Left lobe of liver (tissue), 2 donors: Measurements from ENCODE around the gene ZDHHC13. TPM values are rescaled to one million over a fixed set of nuclear protein-coding genes. Genes with fewer than 3 reads are reported as not detected.

Experiments
- ATAC-seq: fragments of 200-7000 bp; cut with Tn5 transposase; one replicate; pipeline ENCODE4 v1.9.1; 2020; ENCODE audit warnings: mild to moderate bottlenecking, moderate library complexity
- DNase-seq: peaks from one replicate; pipeline ENCODE4 v3.0.0-alpha.2; 2020; ENCODE audit warnings: low spot score
- total RNA-seq: library from RNA; stranded (reverse); gene quantifications from one replicate; pipeline ENCODE4 v1.2.1, GENCODE V29; 2021
- donor health status: DM: no; HTN: no; CAD: no; lungs with moderate emphysema.
- donor health status: DM: no; HTN: yes; CAD: no.

The ZDHHC13 gene
- total RNA-seq, 1 donor from 2014 or later, result 1.6 TPM

DNA sequence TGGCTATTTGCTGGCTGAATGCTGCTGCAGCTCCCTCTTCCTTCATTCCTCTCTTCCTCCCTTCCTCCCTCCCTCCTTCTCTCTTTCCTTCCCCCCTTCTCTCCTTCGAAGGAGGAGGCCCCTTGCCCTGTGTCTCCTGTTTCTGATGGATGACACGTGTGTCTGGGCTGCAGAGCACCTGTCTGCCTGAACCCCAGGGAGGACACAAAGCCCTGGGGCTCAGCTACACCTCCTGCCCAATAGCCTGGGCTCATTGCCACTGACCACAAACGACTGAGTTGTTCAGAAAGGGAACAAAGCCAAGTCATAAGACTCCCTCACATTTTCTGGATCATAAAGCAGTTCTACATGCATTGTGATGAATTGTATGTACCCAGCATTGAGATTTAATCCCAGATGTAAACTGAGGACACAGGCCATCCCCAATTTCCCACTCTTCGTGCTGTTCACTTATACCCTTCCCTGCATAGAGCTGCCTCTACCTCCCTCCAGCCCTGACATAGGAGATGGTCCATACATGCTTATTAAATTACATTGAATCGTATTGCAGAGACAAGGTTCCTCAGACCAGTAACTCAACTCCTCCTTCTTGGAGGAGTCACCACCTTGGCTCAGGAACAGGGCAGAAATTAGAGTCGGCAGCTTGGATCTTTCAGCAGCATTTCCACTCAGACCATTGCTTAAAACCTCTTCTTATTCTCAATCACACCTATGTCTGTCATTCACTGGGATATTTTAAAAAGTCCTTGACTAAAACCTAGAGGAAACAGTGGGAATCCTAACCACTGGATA is 83.6 kb downstream of the ZDHHC13 start:
- no peak for DNase-seq
- no peak for ATAC-seq

DNA sequence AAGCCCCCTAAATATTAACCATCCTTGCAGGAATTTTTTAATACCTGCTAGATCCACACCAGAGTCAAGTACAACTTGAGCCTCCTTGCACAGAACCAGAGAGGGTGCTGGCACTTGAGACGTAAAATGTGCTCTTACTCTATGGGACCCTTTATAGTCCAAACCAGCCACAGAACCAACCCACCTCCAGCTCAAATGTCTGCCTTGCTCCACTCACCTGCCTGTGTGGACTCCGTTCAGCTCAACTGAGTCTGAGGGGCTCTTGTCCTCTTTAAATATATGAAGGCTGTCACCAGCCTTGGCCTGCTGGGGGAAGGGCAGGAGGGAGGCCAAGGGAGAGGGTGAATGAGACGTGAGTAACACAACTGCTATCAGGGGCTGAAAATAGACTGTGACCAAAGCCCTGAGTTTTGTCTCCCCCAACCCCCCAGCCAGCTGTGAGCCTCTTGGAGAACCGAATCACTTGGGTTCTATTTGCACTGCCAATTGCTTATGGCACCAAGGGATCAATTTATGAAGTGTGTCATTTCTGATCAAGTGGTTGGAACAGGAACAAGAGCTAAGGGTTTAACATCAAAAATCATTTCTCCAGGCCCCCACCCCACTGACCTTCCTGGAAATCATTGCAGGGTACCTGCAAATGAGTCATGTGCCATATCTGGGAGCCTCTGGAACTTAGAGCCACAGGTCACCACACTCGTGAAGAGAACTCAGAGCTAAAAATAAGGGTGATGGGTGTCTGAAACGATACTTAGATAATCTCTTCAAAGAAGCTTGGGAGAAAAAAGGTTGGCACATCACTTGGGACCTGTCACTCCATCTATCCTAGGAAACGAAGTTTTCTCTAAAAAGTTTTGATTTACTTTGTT is 85.0 kb downstream of the ZDHHC13 start, which contains the start of gene CSRP3:
TSS of gene CSRP3 (minus strand) at position 247 of the 869 bp plus-strand sequence. CDS start 9,535 bp downstream, outside the sequence.
- no peak for DNase-seq
- no peak for ATAC-seq

DNA sequence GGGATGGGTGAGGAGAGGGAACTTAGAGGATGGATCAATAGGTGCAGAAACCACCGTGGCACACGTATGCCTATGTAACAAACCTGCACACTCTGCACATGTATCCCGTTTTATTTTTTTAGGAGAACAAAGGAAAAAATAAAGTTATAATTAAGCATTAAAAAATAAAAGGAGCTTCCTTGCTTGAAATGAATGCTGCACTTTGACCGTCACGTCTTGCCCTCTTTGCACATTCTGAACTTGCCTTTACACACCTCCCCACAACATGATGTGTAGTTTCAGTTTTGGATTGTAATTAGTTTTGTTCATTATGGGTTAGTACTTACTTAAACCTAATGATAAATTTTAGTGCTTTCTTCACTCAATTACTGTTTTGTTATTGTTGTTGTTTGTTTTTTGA is 87.9 kb downstream of the ZDHHC13 start:
- no peak for ATAC-seq
- no peak for DNase-seq

DNA sequence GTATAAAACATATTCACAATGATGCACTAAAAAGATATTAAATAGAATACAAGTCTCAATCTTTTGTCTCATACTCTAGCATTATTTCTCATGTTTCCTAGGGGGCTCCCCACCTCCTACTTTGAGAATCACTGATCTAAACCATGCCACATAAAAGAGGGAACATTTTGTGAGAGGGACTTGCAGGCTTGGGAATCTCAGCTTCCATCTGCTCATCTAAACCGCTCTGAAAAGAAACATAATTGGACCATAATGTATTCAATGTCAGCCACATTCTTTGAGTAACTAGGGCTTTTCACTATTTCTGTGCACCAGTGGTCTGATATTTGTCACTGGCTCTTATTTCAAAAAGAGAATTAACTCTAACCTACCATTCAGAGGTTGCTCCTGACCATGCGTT is 91.2 kb downstream of the ZDHHC13 start:
- no peak for DNase-seq
- ATAC-seq, result no peak

DNA sequence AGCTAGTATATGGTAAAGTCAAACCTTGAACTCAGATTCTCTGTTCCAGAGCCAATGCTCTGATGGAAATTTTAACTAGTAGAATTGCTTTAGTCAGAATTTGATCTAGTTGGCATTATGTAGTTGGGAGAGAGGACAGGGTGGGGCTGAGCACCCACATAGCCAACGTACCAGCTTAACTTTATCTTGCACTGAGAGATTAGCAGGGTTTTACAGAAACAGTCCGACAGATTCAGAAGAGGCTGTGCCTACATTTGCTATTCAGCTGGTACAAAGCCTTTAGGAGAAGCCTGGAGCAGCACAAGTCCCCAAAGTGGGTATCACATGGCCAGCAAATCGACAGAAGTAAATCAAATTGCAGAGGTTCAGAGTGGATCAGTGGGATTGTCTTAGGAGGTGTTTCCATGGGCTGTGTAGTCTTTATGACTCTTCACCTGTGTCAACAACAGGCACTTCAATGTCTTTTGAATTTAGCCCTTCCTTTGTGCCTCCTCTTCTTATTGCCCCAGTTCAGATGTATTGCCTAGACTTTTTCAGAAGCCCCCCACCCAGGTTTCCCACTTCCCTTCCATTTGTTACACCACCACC is 92.1 kb downstream of the ZDHHC13 start:
- ATAC-seq, result no peak
- no peak for DNase-seq

DNA sequence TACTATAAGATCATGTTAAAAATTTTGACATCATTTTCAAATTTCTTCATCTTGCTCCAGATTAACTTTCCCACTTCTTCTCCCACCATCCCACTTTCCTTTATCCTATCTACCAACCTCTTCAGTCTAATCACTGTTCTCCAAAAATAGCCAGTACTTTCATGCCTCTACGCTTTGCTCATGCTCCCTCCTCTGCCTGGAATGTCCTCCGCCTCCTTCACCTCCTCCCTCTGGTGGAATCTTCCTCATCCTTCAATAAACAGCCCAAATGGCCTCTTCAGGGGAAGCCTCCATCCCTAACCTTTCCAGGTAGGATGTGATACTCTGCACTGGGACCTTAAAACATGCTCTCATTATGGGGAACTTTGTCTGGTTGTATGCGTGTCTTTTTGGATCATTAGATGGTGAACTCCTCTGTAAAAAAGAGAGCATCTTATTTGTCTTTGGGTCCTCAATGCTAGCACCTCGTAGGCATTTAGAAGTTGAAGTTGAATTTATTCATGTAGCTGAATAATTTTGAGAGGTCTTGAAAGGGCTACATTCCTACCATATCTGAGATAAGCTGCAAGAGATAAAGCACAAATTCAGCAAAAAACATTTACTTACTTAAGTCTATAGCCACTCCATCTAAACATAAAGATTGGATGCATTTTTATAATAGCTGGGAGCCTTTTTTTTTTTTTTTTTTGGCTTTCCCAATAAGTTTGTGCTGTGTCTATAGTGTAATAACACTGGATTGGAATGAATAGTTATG is 92.8 kb downstream of the ZDHHC13 start:
- no peak for ATAC-seq
- DNase-seq, result no peak

DNA sequence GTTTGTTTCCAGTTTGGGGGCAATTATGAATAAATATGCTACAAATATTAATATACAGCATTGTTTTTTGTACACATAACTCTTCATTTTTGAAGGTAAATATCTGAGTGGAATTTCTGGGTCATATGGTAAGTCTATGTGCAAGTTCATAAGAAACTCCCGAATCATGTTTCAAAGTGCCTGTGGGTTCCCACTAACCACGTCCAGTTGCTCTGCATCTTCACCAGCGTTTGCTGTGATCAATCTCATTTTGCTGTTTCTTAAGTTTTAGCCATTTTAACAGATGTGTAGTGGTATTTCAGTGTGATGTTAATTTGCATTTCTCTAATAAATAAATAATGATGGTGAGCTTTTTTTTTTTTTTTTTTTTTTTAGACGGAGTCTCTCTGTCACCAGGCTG is 99.1 kb downstream of the ZDHHC13 start:
- DNase-seq (no peak), ATAC-seq (no peak)

DNA sequence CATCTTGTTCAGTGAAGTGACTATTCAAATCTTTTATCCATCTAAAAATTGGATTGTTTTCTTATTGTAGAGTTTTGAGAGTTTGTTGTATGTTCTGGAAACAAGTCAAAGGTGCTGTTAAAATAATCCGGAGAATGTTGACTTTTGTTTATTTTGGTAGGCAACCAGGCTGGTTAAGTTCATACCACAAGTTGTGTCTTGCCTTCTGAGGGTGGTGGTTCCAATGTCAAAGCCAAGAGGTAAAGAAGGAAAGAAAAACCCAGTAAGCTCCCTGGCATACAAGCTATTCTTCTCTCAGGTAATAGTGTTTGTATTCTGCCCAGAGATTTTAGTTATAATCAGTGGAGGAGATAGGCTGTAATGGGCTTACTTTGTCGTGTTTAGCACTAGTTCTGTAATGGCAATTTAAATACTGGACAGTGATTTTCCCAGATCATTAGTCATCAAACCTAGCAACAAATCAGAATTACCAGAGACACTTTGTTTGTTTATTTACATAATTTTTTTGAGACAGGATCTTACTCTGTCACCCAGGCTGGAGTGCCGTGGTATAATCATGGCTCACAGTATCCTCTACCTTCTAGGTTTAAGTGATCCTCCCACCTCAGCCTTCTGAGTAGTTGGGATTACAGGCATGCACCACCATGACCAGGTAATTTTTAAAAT is 99.9 kb downstream of the ZDHHC13 start:
- ATAC-seq (no peak), DNase-seq (no peak)

DNA sequence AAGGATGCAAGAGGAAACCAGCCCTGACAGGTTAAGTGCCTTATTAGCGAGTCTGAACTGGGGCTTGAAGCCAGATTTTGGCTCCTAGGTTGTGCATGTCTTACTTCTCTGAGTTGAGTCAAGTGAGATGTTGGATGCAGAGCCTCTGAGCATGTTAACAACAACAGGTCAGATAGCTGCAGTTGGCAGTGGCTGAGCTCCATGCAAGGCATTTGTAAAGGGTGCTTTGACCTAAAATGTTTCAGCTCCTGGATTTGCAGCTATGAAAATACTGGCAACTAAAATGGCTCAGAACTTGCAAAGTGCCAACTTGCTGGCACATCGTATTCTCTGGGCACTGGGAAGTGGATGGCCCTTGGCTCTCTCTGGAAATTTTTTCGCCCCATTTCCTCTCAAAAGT is 101.2 kb downstream of the ZDHHC13 start:
- DNase-seq (no peak), ATAC-seq (no peak)

DNA sequence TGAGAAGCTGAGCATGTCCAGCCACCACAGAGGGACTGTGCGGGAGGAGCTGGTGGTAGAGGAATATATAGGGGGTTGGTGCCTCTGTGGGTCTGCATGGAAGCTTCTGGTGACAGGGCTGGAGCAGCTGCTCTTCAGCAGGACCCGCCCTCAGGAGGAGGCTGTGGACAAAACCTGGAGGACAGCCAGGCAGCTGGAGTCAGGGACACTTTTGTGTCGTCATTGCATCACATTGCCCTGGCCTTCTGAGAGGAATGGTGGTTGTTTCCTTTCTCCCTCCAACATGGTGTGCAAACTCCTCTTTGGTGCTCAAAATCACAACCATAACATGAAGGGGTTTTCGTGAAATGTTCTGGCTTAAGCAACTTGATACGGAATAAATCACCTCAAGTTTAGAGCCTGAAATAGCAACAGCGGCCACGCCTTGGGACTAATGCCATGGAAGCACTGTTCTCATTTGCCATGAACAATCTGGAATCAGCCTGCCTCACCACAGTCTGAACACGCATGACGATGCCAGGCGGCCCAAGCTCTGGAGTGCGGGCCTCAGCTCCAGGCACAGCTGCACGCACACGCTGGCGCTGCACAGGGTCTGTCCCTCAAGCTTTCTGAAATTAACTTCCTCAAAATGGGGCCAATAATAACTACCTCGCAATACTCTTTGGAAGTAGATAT is 102.0 kb downstream of the ZDHHC13 start:
- ATAC-seq (no peak), DNase-seq (no peak)

DNA sequence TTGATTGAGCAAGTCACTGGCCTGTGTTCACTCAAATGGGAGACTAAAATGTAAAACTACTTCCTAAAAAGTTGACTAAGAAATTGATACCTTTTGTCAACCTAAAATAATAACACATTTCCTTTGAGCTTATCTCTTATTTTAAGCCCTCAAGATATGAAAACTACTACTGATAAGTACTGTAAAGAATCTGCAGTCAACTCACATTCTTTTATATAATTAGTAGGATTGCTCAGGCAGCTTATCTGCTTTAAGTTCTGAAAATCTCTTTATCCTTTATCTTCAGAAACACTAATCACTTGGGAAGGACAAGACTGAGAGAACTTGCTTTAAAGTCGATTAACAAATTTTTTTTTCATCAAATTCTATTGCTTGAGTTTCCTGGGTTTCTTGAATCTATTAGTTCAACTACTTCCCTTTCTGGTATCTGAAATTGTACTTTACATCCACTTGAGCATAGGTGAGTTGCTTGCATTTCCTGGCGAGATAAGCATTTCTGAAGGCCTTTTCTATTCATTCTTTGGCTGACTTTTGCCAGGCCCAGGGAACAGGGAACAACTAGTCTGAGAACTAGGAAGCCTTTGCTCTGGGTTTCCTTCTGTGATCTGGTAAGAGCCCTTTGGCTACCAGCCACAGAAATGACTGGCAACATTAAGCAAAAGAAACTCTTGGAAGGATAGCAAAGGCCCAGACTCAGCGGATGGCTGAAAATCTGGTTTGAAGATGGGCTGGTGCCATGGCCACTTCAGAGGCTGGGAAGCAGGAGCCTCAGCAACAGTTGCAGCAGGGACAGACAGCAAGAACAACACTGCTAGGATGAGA is 104.1 kb downstream of the ZDHHC13 start:
- ATAC-seq (no peak), DNase-seq (no peak)

DNA sequence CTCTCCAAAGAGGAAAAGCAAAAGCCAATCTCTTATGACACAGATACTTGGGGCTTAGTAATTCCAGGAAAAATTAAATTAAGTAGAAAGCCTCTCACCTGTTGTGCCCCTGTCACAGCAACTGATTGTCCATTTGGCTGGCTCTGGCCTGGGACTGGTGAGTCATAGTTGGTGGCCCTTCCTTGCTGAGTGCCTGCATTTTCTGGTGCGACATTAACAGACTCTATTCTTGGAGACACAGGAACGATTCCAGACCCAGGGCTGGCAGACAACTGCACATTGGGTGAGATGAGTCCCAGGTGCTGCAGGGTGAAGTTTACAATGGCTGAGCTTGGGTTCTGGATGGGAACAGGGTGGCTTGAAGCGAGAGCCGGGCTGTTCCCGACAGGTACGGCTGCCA is 108.2 kb downstream of the ZDHHC13 start:
- no peak for DNase-seq
- no peak for ATAC-seq

DNA sequence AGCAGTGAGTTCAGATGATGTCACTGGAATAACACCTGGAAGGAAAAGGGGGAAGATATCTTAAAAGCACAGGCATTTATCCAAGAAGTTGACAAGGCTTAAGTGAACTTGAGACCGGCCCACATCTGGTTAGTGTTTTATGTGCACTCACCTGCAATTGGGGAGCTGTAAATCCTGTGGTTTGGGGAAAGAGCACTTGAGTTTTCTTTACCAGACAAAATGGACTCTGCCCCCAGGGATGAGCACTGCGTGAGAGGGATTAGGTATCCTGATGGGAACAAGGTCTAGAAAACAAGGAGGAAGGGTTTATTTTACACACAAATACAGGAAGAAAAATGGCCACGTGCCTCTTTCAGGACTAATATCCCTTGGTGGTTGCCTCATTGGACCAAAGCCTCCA is 108.6 kb downstream of the ZDHHC13 start:
- DNase-seq, result no peak
- no peak for ATAC-seq

Other genes with a start within 250 kb of the ZDHHC13 start
- not detected for gene MRGPRX1, start 177.8 kb upstream of the ZDHHC13 start, total RNA-seq
- not detected for gene MRGPRX2, start 56.5 kb upstream of the ZDHHC13 start, total RNA-seq
- gene CSRP3, start 84.8 kb downstream of the ZDHHC13 start, total RNA-seq, result not detected
- gene E2F8, start 123.8 kb downstream of the ZDHHC13 start, total RNA-seq, result 0.08 TPM